ENCODE data around the gene CATSPER1.

DNA sequence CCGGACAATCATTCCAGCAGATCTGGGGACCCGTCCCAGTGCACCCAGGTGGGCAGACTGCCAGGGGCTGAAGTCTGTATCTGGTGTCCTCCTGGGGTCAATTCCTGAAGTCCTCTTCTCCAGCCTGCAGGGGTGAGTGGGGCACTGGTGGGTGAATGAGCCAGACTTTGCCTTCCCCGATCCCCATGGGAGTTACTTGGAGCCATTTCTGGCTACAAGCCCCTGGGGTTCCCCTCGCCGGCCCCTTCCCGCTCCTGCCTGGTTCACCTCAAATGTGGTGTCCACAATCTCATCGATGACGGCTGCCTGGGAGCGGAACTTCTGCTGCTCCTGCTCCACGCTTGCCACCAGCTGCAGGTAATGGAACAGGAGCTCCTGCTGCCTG, 9.5 kb downstream of the CATSPER1 start:
- TF ChIP-seq POLR2A (IDR thresholded peaks at IDR 0.05; ENCODE audit: low read length) = no peak
- TF ChIP-seq, protein P1, sequence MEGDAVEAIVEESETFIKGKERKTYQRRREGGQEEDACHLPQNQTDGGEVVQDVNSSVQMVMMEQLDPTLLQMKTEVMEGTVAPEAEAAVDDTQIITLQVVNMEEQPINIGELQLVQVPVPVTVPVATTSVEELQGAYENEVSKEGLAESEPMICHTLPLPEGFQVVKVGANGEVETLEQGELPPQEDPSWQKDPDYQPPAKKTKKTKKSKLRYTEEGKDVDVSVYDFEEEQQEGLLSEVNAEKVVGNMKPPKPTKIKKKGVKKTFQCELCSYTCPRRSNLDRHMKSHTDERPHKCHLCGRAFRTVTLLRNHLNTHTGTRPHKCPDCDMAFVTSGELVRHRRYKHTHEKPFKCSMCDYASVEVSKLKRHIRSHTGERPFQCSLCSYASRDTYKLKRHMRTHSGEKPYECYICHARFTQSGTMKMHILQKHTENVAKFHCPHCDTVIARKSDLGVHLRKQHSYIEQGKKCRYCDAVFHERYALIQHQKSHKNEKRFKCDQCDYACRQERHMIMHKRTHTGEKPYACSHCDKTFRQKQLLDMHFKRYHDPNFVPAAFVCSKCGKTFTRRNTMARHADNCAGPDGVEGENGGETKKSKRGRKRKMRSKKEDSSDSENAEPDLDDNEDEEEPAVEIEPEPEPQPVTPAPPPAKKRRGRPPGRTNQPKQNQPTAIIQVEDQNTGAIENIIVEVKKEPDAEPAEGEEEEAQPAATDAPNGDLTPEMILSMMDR (IDR thresholded peaks at IDR 0.05) = no peak
- TF ChIP-seq RAD21 (conservative IDR thresholded peaks at IDR 0.05 in 1 of 2, IDR thresholded peaks at IDR 0.05 in 1 of 2) = no peak
- TF ChIP-seq, protein P2, sequence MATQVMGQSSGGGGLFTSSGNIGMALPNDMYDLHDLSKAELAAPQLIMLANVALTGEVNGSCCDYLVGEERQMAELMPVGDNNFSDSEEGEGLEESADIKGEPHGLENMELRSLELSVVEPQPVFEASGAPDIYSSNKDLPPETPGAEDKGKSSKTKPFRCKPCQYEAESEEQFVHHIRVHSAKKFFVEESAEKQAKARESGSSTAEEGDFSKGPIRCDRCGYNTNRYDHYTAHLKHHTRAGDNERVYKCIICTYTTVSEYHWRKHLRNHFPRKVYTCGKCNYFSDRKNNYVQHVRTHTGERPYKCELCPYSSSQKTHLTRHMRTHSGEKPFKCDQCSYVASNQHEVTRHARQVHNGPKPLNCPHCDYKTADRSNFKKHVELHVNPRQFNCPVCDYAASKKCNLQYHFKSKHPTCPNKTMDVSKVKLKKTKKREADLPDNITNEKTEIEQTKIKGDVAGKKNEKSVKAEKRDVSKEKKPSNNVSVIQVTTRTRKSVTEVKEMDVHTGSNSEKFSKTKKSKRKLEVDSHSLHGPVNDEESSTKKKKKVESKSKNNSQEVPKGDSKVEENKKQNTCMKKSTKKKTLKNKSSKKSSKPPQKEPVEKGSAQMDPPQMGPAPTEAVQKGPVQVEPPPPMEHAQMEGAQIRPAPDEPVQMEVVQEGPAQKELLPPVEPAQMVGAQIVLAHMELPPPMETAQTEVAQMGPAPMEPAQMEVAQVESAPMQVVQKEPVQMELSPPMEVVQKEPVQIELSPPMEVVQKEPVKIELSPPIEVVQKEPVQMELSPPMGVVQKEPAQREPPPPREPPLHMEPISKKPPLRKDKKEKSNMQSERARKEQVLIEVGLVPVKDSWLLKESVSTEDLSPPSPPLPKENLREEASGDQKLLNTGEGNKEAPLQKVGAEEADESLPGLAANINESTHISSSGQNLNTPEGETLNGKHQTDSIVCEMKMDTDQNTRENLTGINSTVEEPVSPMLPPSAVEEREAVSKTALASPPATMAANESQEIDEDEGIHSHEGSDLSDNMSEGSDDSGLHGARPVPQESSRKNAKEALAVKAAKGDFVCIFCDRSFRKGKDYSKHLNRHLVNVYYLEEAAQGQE (IDR thresholded peaks at IDR 0.05) = no peak
- TF ChIP-seq EP300 (IDR thresholded peaks at IDR 0.05) = no peak
- TF ChIP-seq RFX5 (IDR thresholded peaks at IDR 0.05) = no peak
- TF ChIP-seq MAFK (IDR thresholded peaks at IDR 0.05; ENCODE audit: partially characterized antibody) = no peak
- TF ChIP-seq, protein P3, sequence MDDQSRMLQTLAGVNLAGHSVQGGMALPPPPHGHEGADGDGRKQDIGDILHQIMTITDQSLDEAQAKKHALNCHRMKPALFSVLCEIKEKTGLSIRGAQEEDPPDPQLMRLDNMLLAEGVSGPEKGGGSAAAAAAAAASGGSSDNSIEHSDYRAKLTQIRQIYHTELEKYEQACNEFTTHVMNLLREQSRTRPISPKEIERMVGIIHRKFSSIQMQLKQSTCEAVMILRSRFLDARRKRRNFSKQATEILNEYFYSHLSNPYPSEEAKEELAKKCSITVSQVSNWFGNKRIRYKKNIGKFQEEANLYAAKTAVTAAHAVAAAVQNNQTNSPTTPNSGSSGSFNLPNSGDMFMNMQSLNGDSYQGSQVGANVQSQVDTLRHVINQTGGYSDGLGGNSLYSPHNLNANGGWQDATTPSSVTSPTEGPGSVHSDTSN (IDR thresholded peaks at IDR 0.05) = no peak
